Endothelial cell of umbilical vein (primary cell): Measurements from ENCODE around the gene CBLN3. TPM values are rescaled to one million over a fixed set of nuclear protein-coding genes. Genes with fewer than 3 reads are reported as not detected.
A peak's percentile ranks its signal among the peaks of the same experiment; 100 is the strongest.

Experiments used
- BruUV-seq: library from RNA; stranded (reverse); fragments of 400-500 nt; replicated peaks from 2 replicates; lab custom pipeline; 2021; lab: Mats Ljungman, UMichigan
- CTCF ChIA-PET: fragments of 300-600, 350-600 bp; sonication (Branson Sonifier 250); formaldehyde crosslinking; loops from one replicate; lab custom pipeline; 2021; ENCODE audit warnings: antibody characterized with exemption, inconsistent platforms; lab: Charles Lee
- POLR2A ChIA-PET: fragments of 300-600, 350-600 bp; sonication (Branson Sonifier 250); formaldehyde crosslinking; loops from one replicate; lab custom pipeline; 2021; ENCODE audit warnings: antibody characterized with exemption, inconsistent platforms; lab: Charles Lee
- DNase-seq: peaks from one replicate; pipeline ENCODE4 v3.0.0-alpha.2; 2011; ENCODE audit warnings: low read depth, low spot score
- FAIRE-seq: peaks from 2 replicates; lab custom pipeline; 2011; peaks lifted over from hg19 to GRCh38; lab: Jason Lieb, UNC
- H2AFZ ChIP-seq: 2 replicates; pipeline ENCODE4 v1.6.0; 2012; ENCODE audit warnings: low read depth, low read length, control low read depth, inconsistent platforms
- H3K27ac ChIP-seq: 2 replicates; pipeline ENCODE4 v1.5.1; 2011; ENCODE audit warnings: low read depth, mild to moderate bottlenecking, control low read depth, low read length, moderate library complexity; ENCODE audit not compliant: insufficient read depth
- H3K27me3 ChIP-seq, 2 experiments: 2 replicates each; pipeline versions ENCODE4 v1.6.0 to v1.6.1; 2011; ENCODE audit warnings: low read length in 2 of 2, mixed read lengths in 1 of 2; ENCODE audit not compliant: control insufficient read depth in 2 of 2, insufficient read depth in 2 of 2
- H3K36me3 ChIP-seq, 2 experiments: 2 replicates in 1 of 2; 3 replicates in 1 of 2; pipeline ENCODE4 v1.5.1; 2011; ENCODE audit warnings: low read length in 2 of 2, mild to moderate bottlenecking in 1 of 2, moderate library complexity in 1 of 2; ENCODE audit not compliant: control insufficient read depth in 2 of 2, insufficient read depth in 2 of 2; ENCODE audit errors: extremely low read depth in 1 of 2
- H3K4me1 ChIP-seq: 3 replicates; pipeline ENCODE4 v1.5.1; 2011; ENCODE audit warnings: mild to moderate bottlenecking, low read length; ENCODE audit not compliant: control insufficient read depth, insufficient read depth; ENCODE audit errors: extremely low read depth
- H3K4me2 ChIP-seq: 2 replicates; pipeline ENCODE4 v1.6.1; 2011; ENCODE audit warnings: low read length, control low read depth, mixed read lengths; ENCODE audit not compliant: insufficient read depth
- H3K4me3 ChIP-seq, 3 experiments: fragments of 200-600 bp in 1 of 3; sonication (generic), shearing (Covaris generic) in 1 of 3; replicated peaks in 1 of 3; 2 replicates each; pipeline ENCODE4 v1.5.1; 2011 to 2016; ENCODE audit warnings: control low read depth in 3 of 3, low read length in 3 of 3, mild to moderate bottlenecking in 2 of 3, inconsistent platforms in 1 of 3, low read depth in 1 of 3, moderate library complexity in 1 of 3; ENCODE audit not compliant: insufficient read depth in 1 of 3
- H3K79me2 ChIP-seq: 2 replicates; pipeline ENCODE4 v1.6.0; 2012; ENCODE audit warnings: low read length, inconsistent platforms; ENCODE audit not compliant: control insufficient read depth, insufficient read depth
- H3K9ac ChIP-seq: replicated peaks from 2 replicates; pipeline ENCODE3; 2011; ENCODE audit warnings: low read length, control low read depth; ENCODE audit not compliant: insufficient read depth; ENCODE audit errors: extremely low read depth
- H3K9me1 ChIP-seq: replicated peaks from 3 replicates; pipeline ENCODE4 v1.6.0; 2011; ENCODE audit warnings: mild to moderate bottlenecking, low read length; ENCODE audit not compliant: control insufficient read depth, insufficient read depth; ENCODE audit errors: extremely low read depth
- H3K9me3 ChIP-seq: replicated peaks from 2 replicates; pipeline ENCODE4 v1.5.1; 2012; ENCODE audit warnings: low read length, inconsistent platforms; ENCODE audit not compliant: control insufficient read depth, insufficient read depth
- H4K20me1 ChIP-seq: replicated peaks from 2 replicates; pipeline ENCODE3; 2011; ENCODE audit warnings: mild to moderate bottlenecking, low read length; ENCODE audit not compliant: control insufficient read depth, insufficient read depth; ENCODE audit errors: extremely low read depth
- CTCF ChIP-seq, 2 donors: IDR thresholded peaks; 1 replicate in 1 of 2; 2 replicates in 1 of 2; pipeline ENCODE4 v1.5.1; 2011; ENCODE audit warnings: low read length in 2 of 2, mild to moderate bottlenecking in 2 of 2, moderate library complexity in 2 of 2, control low read depth in 1 of 2, inconsistent platforms in 1 of 2, low read depth in 1 of 2; ENCODE audit not compliant: insufficient read depth in 1 of 2; ENCODE audit errors: extremely low read depth in 1 of 2
- EZH2 ChIP-seq: IDR thresholded peaks from 2 replicates; pipeline ENCODE4 v1.6.1; 2012; ENCODE audit warnings: borderline replicate concordance, low read depth, mild to moderate bottlenecking, moderate library complexity, low read length, inconsistent platforms; ENCODE audit not compliant: severe bottlenecking
- MAX ChIP-seq: IDR thresholded peaks from 2 replicates; pipeline ENCODE4 v1.6.1; 2011; ENCODE audit not compliant: insufficient read depth, insufficient read length
- MYC ChIP-seq: IDR thresholded peaks from one replicate; pipeline ENCODE4 v1.6.1; 2011; ENCODE audit warnings: mild to moderate bottlenecking, low read depth, low read length
- dilution Hi-C: fragments of 300-500 bp; cut with MboI; formaldehyde crosslinking; loops from one replicate; pipeline ENCODE4 v1.15.0; 2019; ENCODE audit warnings: low sequenced_read_pairs; ENCODE audit not compliant: extremely low pct_ligation_motif_present
- intact Hi-C: fragments of 100-400 bp; cut with micrococcal nuclease; formaldehyde crosslinking; loops from one replicate; pipeline ENCODE4 v1.10.0; 2022
- polyA plus RNA-seq, 4 experiments: library from polyadenylated mRNA; depleted of rRNA in 3 of 4; stranded (reverse) in 3 of 4; unstranded in 1 of 4; fragments of >200 nt; gene quantifications; 2 replicates each; pipeline versions ENCODE4 v1.2.1 to v1.2.3, GENCODE V29; 2011 to 2012; ENCODE audit warnings: missing spikeins in 1 of 4
- total RNA-seq: library from RNA; stranded (reverse); gene quantifications from 2 replicates; pipeline ENCODE4 v1.2.3, GENCODE V29; 2021

Gene CBLN3
- total and polyA plus RNA-seq, 2 donors (not counting 3 experiments of a cell fraction or from before 2014, with no cell fraction given), result 7.9 to 8.6 TPM

- intact Hi-C loops, result no loop called here
- ChIA-PET POLR2A (interaction anchor here (0.8 to 1.5 kb wide), 2 partner anchors 27 to 32 kb away, joined by 4 to 9 read pairs; partner anchors contain the start of genes CBLN3 and KHNYN), CTCF (interaction anchor here (1.4 to 4.3 kb wide), 2 partner anchors 34 to 64 kb away, joined by 5 to 34 read pairs; no protein-coding TSS in a partner anchor)
- dilution Hi-C loops, result no loop called here
- no TSS peak for BruUV-seq
- Histone ChIP-seq H3K4me2 (no peak overlapping the region), H3K9me1 (no peaks in the 10 kb centered on the region), H2AFZ (no peak overlapping the region), H3K79me2 (no peaks in the 10 kb centered on the region), H3K4me1 (peaks cover 22% of the 10 kb centered on the region), H3K4me3 (no peak overlapping the region), H3K9ac (no peak overlapping the region), H3K27ac (no peak overlapping the region), H3K36me3 (no peaks in the 10 kb centered on the region), H3K9me3 (no peaks in the 10 kb centered on the region), H4K20me1 (no peaks in the 10 kb centered on the region), H3K27me3 (no peaks in the 10 kb centered on the region)
- TF ChIP-seq CTCF (IDR thresholded peaks at IDR 0.05; ENCODE audit: extremely low read depth in 1 of 2, insufficient read depth in 1 of 2, low read depth in 1 of 2, low read length in 2 of 2), result no peak
- TF ChIP-seq EZH2, result no peak
- TF ChIP-seq MYC, result no peak
- no peak for TF ChIP-seq MAX
- FAIRE-seq (no peak), DNase-seq (peak; percentile 10)
These were observed 31.7 kb downstream of the CBLN3 start for GRCh38 chr14:24397639-24398292.
